ENCODE data around the gene MEAK7.

MEAK7 gene

GRCh38 chr16:84482001-84482891 is 22.2 kb downstream of the MEAK7 start:
- H3K27ac ChIP-seq = no peak overlapping the region
- H3K36me3 ChIP-seq (ENCODE audit: control insufficient read depth, insufficient read depth, low read length) = no peaks in the 10 kb centered on the region
- H2AFZ ChIP-seq = no peak overlapping the region
- no peak overlapping the region for H3K9ac ChIP-seq
- H3K4me2 ChIP-seq (ENCODE audit: low read length) = no peak overlapping the region
- H3K79me2 ChIP-seq = no peaks in the 10 kb centered on the region
- no peak overlapping the region for H3K4me3 ChIP-seq (ENCODE audit: low read depth, low read length)
- H3K27me3 ChIP-seq (ENCODE audit: control insufficient read depth, insufficient read depth, low read length) = no peaks in the 10 kb centered on the region
- no peaks in the 10 kb centered on the region for H3K4me1 ChIP-seq
- H3K9me3 ChIP-seq (ENCODE audit: control insufficient read depth, low read length) = no peaks in the 10 kb centered on the region
- TF ChIP-seq CTCF (IDR thresholded peaks at IDR 0.05) = no peak

- Histone ChIP-seq H3K27ac (no peak overlapping the region), H3K9ac (no peak overlapping the region)
- TF ChIP-seq CTCF (IDR thresholded peaks at IDR 0.05) = no peak
These were observed 23.3 kb downstream of the MEAK7 start for GRCh38 chr16:84481051-84481735.

DNA sequence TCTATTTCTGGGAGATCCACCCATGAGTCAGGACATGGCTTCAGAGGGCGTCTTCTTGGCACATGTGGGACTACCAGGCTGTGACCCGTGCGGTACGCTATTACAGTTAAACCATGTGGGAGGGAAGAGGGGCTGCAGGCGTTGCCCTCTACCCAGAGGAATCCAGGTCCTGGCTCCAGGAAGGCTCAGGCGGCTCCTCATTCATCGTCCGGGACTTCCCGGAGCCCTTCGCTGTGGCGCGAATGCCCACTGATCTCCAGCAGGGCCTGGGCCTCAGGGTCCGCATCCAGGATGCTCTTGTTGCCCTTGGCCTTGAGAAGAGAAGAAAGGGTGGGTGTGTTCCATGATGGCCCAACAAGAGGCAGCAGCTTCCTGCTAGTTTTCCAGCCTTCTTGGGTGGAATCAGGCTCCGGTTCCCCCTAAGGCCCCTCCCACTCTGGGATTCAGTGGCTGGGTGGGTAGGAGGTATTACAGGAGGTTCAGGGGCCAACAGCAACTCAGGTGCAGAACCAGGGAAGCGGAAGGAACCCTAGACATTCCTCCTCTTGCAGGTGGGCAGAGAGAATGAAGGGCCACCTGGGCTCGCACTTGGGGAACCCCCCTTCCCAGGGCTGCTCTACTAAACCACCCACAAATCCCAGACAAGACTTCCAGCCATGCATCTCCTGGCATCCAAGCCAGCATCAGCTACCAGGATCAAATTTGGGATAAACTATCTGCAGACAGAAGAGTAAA is 24.6 kb downstream of the MEAK7 start:
- Histone ChIP-seq H3K79me2 (no peaks in the 10 kb centered on the region), H3K4me1 (no peaks in the 10 kb centered on the region), H3K27ac (no peak overlapping the region), H3K9ac (no peak overlapping the region), H3K4me2 (ENCODE audit: low read length) (no peak overlapping the region), H3K4me3 (ENCODE audit: low read depth, low read length) (no peak overlapping the region), H3K9me3 (ENCODE audit: control insufficient read depth, low read length) (no peaks in the 10 kb centered on the region), H3K27me3 (ENCODE audit: control insufficient read depth, insufficient read depth, low read length) (no peaks in the 10 kb centered on the region), H2AFZ (no peak overlapping the region), H3K36me3 (ENCODE audit: control insufficient read depth, insufficient read depth, low read length) (no peaks in the 10 kb centered on the region)
- no peak for TF ChIP-seq CTCF (IDR thresholded peaks at IDR 0.05)

More at GRCh38 chr16:84481051-84481735, 23.3 kb downstream of the MEAK7 start:
- no peaks in the 10 kb centered on the region for H3K9me3 ChIP-seq (ENCODE audit: control insufficient read depth, low read length)
- no peaks in the 10 kb centered on the region for H3K79me2 ChIP-seq
- H3K36me3 ChIP-seq (ENCODE audit: control insufficient read depth, insufficient read depth, low read length) = no peaks in the 10 kb centered on the region
- H2AFZ ChIP-seq = no peak overlapping the region
- no peak overlapping the region for H3K4me2 ChIP-seq (ENCODE audit: low read length)
- H3K4me3 ChIP-seq (ENCODE audit: low read depth, low read length) = no peak overlapping the region
- no peaks in the 10 kb centered on the region for H3K27me3 ChIP-seq (ENCODE audit: control insufficient read depth, insufficient read depth, low read length)
- H3K4me1 ChIP-seq = no peaks in the 10 kb centered on the region

DNA sequence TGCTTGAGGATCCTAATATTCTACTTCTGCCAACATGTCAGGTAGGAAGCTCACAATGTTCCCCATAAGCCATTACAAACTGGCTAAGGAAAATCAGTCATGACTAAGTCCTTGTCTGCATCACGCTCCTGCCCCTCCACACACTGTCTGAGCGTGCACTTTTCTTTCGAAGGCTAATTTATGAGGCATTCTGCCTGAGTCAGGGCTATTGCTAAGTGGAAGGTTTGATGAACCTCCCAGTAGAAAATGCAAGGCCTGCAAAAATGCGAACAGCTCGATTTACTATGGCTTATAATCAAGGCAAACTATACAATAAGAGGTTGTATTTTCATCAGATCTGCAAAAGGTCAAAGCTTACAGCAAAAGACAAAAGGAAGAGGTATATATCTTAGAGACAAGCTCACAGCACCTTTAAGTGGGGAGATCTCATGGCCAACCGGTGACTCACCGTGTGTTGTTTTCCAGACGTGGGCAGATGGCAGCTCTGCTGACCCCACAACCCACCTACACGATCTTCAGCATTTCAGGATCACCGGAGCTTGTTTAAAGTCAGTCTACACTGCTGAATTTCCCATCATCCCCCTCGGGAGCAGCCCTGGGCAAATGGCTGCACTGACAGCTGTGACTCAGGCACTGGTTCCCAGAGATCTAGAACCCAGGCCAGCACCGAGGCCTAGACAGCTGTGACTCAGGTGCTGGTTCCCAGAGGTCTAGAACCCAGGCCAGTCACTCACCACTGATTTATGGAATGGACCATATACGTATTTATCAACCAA is 26.1 kb downstream of the MEAK7 start:
- no peak for TF ChIP-seq CTCF (IDR thresholded peaks at IDR 0.05)
- Histone ChIP-seq H3K27ac (no peak overlapping the region), H3K36me3 (ENCODE audit: control insufficient read depth, insufficient read depth, low read length) (no peaks in the 10 kb centered on the region), H3K4me1 (no peaks in the 10 kb centered on the region), H3K4me2 (ENCODE audit: low read length) (no peak overlapping the region), H3K9ac (no peak overlapping the region), H3K9me3 (ENCODE audit: control insufficient read depth, low read length) (no peaks in the 10 kb centered on the region), H3K79me2 (peaks cover 3% of the 10 kb centered on the region), H3K27me3 (ENCODE audit: control insufficient read depth, insufficient read depth, low read length) (no peaks in the 10 kb centered on the region), H2AFZ (no peak overlapping the region), H3K4me3 (ENCODE audit: low read depth, low read length) (no peak overlapping the region)

All from parathyroid adenoma (tissue), 2 donors.